NB4 (cell line): Measurements from ENCODE around the gene GABRG3.

Experiments used
- DNase-seq: peaks from one replicate; pipeline ENCODE4 v3.0.0; 2010; ENCODE audit warnings: low read depth
- H3K4me3 ChIP-seq: one replicate; pipeline ENCODE4 v1.5.1; 2011; ENCODE audit warnings: mild to moderate bottlenecking, low read depth, low read length, moderate library complexity
- CTCF ChIP-seq: IDR thresholded peaks from one replicate; pipeline ENCODE4 v1.5.1; 2012; ENCODE audit warnings: low read depth, low read length
- MAX ChIP-seq: IDR thresholded peaks from 2 replicates; pipeline ENCODE4 v1.6.1; 2011; ENCODE audit warnings: low read depth, low read length
- MYC ChIP-seq: IDR thresholded peaks from 2 replicates; pipeline ENCODE4 v1.6.1; 2011; ENCODE audit warnings: low read depth, low read length
- POLR2A ChIP-seq: IDR thresholded peaks from 2 replicates; pipeline ENCODE4 v1.6.1; 2011; ENCODE audit warnings: mild to moderate bottlenecking; ENCODE audit not compliant: insufficient read length; ENCODE audit errors: extremely low read depth

Gene GABRG3

GRCh38 chr15:27043770-27044169 is 72.8 kb downstream of the GABRG3 start:
- no peak for TF ChIP-seq MAX
- no peak for TF ChIP-seq CTCF
- no peak for TF ChIP-seq POLR2A
- TF ChIP-seq MYC: no peak
- peak; percentile 11 for DNase-seq
- no peak overlapping the region for H3K4me3 ChIP-seq

- TF ChIP-seq MYC: no peak
- TF ChIP-seq CTCF: no peak
- TF ChIP-seq POLR2A: no peak
- no peak for DNase-seq
- no peak overlapping the region for H3K4me3 ChIP-seq
Observed at GRCh38 chr15:27045796-27046195, 74.8 kb downstream of the GABRG3 start.

- peak; percentile 38; the same call in 1 of the 2 replicates for TF ChIP-seq MYC
- no peak for TF ChIP-seq POLR2A
- peak; percentile 39; the same call in 1 of the 2 replicates for TF ChIP-seq MAX
- TF ChIP-seq CTCF: no peak
Observed at GRCh38 chr15:27046880-27047279, 75.9 kb downstream of the GABRG3 start.

GRCh38 chr15:27050163-27050562 is 79.2 kb downstream of the GABRG3 start:
- TF ChIP-seq MAX: no peak
- TF ChIP-seq CTCF: no peak
- TF ChIP-seq POLR2A: no peak
- TF ChIP-seq MYC: no peak
- no peak overlapping the region for H3K4me3 ChIP-seq
- DNase-seq: no peak

More at GRCh38 chr15:27046880-27047279, 75.9 kb downstream of the GABRG3 start:
- peak; percentile 44 for DNase-seq
- no peak overlapping the region for H3K4me3 ChIP-seq

- TF ChIP-seq MYC: no peak
- no peak for TF ChIP-seq POLR2A
- no peak for TF ChIP-seq MAX
- TF ChIP-seq CTCF: no peak
- H3K4me3 ChIP-seq: no peak overlapping the region
- no peak for DNase-seq
Observed at GRCh38 chr15:27054426-27054825, 83.4 kb downstream of the GABRG3 start.

- DNase-seq: no peak
- no peak overlapping the region for H3K4me3 ChIP-seq
- no peak for TF ChIP-seq MAX
- TF ChIP-seq CTCF: no peak
- no peak for TF ChIP-seq MYC
- TF ChIP-seq POLR2A: no peak
Observed at GRCh38 chr15:27057904-27058645, 87.1 kb downstream of the GABRG3 start.
